Activated naive CD8-positive, alpha-beta T cell treated with anti-CD3 and anti-CD28 coated beads, Interleukin-2, amount 50 U/mL, for 16 hours (primary cell): Measurements from ENCODE around the gene TRAPPC11.

ENCODE experiments used
- DNase-seq: peaks from one replicate; pipeline ENCODE4 v3.0.0-alpha.2; 2020; ENCODE audit warnings: low read depth, low spot score

Gene TRAPPC11

GRCh38 chr4:183758061-183758757, 99.1 kb downstream of the TRAPPC11 start:
- DNase-seq = no peak

- no peak for DNase-seq
Observed at GRCh38 chr4:183758758-183759447, 99.8 kb downstream of the TRAPPC11 start.

GRCh38 chr4:183760326-183760725, 101.2 kb downstream of the TRAPPC11 start:
- no peak for DNase-seq
